Stimulated activated CD4-positive, alpha-beta T cell treated with anti-CD3 and anti-CD28 coated beads, TNF-alpha, amount 100 ng/mL, for 48 hours (primary cell): Measurements from ENCODE around the gene PRKCQ.

Source experiments
- DNase-seq, 3 donors: peaks; one replicate each; pipeline ENCODE4 v3.0.0-alpha.2; 2020; ENCODE audit warnings: low read depth in 3 of 3

Gene PRKCQ

DNA sequence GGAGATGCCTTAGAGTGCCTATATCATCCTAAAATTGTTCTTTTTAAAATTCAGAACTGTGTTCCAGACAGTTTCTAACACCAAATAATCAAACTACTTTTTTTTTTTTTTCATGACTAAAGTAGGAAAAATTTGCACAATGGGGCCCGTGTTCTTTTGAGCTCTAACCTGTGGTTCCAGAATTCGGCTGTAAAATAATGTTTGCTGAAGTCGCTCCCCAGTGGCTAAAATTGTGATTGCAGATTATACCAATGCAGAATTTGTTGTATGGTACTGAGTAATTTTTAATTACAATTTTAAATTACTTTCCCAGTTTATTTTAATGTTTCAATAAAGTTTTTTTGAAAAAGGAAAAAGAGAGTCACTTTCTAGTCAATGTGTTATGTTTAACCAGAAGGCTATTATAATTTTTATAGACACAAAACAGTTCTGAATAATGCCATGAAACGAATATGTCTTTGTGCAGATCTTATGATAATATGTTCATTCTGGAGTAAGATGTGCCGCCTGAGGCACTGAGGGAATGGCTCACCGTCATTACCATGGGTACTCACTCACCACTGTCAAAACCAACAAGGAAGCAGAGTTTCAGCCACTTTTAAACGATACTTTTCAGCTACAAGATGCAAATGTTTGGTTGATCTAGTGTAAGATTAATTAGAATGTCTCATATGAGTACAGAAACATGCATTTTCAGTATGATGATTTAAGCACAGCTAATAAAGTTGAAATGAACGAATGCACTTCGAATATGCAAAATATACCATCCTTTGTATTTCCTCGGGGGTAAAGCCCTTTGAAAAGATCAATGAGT, 173.6 kb downstream of the PRKCQ start:
- DNase-seq: no peak

DNA sequence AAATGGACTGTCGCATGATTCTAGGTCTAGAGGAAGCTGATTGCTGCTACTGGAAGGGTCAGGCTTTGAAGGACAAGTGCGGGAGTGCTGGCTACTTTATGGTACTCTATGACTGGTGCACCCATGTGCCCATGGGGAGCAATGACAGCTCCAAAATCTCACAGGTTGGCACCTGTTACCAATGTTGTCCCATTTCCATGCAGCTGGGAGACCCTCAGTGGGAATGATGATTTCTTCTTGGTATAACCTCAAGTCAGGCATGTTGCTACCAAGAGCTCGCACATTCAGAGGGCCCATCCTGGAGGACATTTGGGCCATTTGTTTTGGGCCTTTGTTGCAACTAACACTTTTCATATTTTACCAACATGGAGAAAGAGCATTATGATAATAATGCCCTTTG, 174.4 kb downstream of the PRKCQ start:
- DNase-seq: no peak

DNA sequence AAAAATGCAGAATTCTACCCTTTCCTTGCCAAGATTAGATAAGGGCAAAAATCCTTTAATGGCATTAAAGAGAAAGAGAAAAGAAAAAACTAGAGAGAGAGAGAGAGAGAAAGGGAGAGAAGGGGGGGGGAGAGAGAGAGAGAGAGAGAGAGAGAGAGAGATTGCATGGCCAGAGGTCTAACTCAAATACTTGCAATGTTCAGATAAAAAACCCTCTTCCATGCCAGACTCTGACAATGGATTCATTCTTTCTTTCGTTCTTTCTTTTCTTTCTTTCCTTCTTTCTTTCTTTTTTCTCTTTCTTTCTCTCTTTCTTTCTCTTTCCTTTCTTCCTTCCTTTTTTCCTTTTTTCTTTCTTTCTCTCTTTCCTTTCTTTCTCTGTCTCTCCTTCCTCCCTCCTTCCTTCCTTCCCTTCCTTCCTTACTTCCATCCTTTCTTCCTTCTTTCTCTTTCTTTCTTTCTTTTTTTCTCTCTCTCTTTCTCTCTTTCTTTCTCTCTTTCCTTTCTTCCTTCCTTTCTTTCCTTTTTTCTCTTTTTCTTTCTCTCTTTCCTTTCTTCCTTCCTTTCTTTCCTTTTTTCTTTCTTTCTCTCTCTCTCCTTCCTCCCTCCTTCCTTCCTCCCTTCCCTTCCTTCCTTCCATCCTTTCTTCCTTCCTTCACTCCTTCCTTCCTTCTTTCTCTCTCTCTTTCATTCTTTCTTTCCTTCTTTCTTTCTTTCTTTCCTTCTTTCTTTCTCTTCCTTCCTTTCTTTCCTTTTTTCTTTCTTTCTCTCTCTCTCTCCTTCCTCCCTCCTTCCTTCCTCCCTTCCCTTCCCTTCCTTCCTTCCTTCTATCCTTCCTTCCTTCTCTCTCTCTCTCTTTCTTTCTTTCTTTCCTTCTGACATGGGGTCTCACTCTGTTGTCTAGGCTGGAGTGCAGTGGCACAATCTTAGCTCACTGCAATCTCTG, 175.7 kb downstream of the PRKCQ start:
- no peak for DNase-seq

DNA sequence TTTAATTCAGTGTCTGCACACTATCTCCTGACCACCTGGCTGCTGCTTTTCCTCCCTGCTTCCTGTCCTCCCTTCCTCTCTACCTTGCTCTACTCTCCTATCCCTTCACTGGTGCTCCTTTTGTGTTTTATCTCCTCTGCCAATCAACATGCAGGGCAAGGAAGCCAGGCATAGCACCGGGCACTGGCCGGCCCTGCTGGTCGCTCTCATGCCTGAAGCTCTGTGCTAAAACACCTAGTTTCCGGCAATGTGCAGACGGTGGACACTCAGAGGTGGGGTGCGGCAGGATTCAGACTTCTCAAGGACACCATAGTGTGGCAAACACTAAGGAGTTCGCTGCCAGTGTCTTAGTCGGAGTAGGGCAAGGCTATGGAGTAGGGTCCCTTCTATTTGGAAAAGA, 177.1 kb downstream of the PRKCQ start:
- no peak for DNase-seq

DNA sequence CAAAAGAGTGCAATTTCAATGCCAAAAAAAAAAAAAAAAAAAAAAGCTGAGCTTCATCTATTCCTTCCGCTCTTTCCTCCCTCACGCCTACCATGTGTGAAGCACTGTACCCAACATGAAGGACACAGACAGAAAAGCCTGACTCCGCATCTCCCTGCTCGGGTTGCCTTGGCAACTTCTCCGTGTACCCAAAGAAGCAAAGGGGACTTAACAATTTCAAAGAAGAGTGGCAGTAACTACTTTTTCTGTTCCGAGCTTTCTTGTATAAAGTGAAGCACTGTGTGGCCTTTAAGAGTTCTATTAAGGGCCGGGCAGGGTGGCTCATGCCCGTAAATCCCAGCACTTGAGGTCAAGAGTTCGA, 177.7 kb downstream of the PRKCQ start:
- DNase-seq: no peak

DNA sequence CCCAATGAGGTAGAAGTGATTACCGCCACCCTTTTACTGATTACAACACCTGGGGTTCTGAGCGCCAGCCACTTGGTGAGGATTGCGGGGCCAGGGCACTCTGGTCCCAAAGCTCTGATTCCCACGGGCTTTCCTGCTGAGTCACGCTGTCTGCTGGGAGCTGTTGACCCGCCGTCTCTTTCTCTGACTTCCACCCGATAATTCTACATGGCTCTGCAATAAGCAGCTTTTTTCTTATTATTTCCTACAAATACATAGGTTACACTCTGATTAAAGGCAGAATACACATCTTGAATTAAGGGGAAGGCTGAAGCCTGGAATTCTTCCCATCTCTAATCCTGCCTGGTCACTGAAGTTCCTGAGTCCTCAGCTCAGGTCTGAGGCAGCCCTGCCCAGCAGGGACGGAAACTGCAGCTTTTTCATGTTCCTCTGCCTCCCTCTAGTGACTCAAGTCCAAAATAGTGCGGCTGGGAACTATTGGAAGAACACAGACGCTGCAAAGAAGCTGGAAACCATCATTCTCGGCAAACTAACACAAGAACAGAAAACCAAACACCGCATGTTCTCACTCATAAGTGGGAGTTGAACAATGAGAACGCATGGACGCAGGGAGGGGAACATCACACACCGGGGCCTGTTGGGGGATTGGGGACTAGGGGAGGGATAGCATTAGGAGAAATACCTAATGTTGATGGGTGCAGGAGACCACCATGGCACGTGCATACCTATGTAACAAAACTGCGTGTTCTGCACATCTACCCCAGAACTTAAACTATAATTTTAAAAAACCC, 178.3 kb downstream of the PRKCQ start:
- DNase-seq: peak in 1 of 3 donors; percentile 44

DNA sequence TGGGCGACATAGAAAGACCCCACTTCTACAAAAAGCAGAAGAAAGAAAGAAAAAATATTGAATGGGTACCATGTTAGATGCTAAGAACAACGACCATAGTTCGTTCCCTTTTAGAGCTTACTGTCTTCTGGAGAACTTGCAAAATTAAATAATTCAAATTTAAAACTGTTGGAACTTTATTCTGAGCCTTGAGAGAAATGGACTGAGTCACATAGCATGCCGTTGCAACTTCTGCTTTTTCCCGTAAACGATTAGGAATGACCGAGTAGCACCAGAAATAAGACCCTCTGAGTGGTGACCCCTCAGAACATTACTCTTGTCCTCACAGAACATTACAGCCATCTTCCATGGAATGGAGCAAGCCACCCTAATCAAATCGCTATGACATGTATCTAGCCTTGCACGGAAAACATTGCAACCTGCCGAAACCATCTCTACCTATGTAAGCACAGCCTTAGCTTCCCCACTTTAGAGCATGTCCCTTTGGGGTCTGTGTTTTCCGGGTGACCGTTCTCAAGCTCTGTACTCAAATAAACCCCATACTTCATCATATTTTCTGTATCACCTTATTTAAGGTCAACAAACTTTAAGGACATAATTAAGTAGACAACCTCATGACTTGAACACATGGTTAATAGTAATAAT, 179.1 kb downstream of the PRKCQ start:
- DNase-seq: no peak

DNA sequence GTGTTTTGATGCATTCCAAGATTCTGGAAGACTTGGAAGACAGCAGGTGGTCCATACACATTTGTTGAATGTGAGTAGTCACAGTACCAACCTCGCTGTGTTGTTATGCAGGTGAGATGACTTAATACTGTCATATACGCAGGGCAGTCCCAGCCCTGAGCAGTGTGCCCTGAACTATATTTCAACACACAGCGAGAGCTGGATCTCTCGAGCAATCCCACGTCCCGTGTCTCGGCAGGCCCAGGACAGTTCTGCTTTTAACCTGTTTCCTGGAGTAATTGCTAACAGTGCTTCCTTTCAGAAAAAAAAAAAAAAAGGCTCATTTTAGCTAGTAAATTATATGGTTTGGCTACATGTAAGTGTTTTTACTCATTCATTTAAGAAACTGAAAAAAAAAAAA, 179.7 kb downstream of the PRKCQ start:
- DNase-seq: no peak

DNA sequence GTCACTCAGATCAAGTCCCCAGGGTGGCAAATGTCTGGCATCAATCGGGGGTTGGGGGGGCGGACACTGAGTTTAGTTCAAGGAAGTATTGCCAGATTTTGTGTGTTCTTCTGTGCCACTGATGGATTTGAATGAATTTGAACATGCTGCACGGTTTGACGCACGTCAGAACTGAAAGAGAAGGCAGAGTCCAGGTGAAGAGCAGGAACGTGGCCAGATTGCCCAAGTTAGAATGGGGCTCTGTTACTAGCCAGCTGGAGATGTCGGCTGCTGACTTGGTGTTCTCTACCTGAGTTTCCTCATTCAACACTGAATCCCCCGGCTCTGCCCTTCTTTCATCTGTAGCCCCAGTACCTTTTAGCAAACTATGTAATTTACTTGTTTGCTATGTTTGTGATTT, 180.2 kb downstream of the PRKCQ start:
- no peak for DNase-seq

DNA sequence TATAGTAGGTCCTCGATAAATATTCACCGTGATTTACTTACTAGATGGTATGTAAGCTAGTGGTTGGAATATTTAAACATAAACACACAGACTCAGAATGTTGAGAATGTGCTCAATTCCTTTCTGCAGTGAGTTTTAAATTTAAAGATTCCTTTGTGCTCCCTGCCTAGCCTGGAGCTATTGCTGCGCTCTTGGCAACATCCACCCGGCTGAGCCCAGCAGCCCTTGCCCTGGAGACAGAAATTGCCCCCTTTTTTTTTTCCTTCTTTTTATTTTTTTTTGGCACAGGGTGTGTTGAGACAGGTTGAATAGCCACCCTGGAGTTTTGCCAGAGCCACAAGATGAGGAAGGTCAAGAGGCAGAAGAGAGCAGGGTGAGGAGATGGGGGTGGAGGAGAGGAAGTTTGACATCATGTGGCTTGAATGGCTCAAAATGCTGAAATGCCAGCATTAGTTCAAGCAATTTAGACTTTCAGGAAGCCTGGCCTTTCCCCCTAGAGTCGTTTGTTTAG, 180.8 kb downstream of the PRKCQ start:
- no peak for DNase-seq

DNA sequence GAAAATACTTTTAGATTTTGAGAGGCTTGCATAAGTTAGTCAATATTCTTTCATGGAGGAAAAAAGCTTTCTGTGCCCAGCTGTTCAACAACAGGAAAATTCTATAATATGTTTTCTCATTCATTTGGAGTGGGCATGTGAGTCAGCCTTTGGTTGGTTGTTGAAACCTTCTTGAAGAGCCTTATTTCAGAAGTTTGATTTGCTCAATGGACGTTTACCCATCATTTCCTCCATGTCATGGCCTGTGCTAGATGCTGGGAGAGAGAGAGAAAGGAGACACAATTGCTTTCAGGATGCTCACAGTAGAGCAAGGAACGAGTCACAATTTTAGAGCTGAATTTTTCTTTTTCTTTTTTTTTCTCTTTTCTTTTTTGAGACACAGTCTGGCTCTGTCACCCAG, 181.7 kb downstream of the PRKCQ start:
- DNase-seq: no peak

DNA sequence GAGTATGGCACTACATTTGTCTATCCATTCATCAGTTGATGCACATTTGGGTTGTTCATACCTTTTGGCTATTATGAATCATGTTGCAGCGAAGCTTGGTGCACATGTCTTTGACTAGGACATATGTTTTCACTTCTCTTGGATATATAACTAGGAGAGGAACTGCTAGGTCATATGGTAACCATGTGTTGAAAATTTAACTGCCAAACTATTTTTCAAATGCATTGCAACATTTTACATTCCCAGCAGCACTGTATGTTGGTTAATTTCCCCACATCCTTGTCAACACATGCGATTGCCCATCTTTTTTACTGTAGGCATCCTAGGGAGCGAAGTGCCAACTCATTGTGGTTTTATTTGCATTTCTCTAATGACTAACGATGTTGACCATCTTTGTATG, 183.4 kb downstream of the PRKCQ start:
- DNase-seq: no peak

DNA sequence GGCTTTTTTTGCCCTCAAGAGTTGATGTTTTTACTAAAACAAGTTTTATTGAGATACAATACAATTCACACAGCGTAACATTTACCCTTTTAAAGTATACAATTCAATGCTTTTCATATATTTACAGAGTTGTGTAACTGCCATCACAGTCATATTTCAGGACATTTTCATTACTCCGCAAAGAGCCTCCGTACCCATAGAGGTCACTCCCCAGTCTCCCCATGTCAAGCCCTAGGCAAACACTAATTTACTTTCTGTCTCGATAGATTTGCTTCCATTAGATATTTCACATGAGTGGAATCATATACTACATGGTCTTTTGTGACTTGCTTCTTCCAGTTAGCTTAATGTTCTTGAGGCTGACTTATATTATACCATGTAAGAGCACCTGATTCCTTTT, 183.8 kb downstream of the PRKCQ start:
- no peak for DNase-seq

DNA sequence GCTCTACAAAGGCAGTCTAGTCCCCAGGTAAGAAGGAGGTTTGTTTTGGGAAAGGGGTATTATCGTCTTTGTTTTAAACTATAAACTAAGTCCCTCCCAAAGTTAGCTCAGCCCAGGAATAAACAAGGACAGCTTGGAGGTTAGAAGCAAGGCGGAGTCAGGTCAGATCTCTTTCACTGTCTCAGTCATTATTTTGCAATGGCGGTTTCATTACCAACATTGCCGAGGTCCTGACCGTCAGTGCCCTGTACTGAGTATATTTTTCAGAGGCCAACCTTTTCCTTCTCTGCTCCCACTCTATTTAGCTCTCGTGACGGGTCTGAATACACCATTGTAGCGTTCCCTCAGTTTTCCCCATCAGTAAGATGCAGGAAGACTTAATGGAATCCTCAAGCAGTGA, 184.5 kb downstream of the PRKCQ start:
- no peak for DNase-seq

DNA sequence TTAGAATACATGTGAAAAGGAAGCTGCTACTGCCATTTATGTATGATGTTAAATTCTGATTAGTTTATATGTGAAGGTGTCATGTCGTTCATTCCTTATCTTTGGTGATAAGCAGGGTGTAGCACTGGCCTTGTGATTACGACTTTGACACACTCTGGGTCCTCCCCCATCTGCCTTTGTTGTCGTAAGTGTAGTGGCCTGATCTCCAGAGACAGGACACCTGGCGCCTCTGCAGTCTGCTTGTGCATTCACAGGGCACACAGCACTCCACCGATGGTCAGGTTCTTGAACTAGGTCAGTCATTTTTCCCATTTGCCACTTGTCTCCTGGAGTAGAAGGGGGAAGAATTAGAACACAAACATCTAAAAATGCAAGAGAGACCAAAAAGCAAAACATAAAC, 186.0 kb downstream of the PRKCQ start:
- DNase-seq: no peak

DNA sequence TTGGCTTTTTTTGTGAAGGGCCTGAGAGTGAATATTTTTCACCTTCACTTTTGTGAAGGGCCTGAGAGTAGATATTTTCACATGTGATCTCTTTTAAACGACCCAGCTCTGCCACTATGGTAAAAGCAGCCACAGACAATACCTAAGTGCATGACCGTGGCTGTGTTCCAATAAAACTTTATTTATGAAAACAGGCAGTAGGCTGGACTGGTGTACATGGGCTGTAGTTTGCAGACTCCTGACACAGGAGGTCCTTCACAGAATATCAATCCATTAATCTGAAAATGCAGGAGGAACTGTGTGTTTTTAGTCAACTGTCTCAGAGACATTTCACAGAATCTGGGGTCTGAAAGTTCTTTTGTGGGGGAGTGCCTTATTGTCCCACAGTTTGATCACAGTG, 186.9 kb downstream of the PRKCQ start:
- DNase-seq: no peak

DNA sequence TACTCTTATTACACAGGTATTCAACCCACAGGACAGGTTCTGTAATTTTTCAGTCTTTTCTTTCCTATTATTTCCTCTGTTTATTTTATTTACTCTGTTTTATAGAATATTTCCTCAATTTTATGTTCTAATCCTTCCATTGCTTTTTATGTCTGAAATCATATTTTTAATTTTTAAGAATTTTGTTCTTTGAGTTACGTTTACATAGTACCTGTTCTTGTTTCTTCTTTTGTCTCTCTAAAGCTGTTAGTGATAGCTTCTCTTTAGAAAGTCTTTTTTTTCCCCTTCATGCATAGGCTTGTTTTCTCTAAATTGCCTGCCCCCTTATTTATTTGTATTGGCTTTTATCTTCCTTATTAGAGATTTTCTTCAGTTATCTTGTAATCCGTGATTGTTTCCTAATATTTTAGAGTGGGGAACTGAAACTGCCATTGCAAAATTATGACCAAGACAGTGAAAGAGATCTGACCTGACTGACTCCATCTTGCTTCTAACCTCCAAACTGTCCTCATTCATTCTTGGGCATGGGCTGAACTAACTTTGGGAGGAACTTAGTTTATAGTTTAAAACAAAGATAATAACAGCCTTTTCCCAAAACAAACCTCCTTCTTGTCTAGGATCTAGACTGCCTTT, 189.7 kb downstream of the PRKCQ start:
- no peak for DNase-seq

DNA sequence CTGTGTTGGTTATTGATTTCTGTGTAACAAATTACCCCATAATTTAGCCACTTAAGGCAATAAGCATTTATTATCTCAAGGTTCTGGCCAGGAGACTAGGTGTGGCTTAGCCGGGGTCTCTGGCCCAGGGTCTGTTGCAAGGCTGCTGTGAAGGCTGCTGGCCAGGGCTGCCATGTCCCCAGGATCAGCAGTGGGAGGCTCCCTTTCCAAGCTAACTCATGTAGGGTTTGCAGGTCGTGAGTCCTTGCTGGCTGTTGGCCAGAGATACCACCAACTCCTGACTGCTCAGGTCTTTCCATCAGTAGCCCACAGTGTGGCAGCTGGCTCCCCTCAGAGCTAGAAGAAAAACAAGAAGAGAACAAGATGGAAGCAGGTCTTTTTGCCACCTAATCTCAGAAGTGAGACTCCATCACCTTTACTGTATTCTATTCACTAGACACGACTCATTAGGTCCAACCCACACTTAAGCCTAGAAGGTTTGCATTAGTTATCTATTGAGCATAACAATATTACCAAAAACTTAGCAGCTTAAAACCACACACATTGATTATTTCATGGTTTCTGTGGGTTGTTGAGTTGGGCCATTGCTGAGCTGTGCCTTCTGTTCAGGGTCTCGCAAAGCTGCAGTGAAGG, 191.7 kb downstream of the PRKCQ start:
- DNase-seq: no peak

DNA sequence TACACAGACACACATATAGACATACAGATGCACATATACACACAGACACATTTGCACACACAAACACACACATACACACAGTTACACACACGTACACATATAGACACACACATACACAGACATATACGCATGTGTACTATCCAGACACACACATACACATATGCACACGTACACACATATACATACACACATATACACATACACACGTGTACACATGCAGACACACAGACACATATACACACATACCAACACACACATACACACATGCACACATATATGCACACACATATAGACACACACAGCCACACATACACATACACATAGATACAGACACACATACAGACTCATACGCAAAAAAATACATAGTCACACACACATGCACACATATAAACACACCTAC, 193.1 kb downstream of the PRKCQ start:
- DNase-seq: no peak

DNA sequence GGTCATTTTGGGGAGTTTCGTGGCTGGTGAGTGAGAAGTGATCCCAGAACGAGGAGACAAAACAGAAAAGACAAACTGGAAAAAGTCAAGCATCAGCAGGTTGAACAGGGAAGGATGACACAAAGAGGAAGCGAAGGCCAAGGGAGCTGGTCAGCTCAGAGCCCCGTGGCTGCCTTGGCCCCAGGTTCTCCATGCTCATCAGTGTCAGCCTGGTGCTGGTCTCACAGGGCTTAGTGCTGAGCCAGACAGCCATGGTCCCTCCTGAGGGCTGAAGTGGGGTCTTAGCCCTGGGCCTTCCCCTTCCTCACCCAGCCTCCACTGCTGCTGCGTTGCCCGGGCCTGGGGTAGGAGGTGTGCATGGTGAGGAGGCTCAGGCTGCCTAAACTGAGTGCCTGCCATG, 193.7 kb downstream of the PRKCQ start:
- no peak for DNase-seq

DNA sequence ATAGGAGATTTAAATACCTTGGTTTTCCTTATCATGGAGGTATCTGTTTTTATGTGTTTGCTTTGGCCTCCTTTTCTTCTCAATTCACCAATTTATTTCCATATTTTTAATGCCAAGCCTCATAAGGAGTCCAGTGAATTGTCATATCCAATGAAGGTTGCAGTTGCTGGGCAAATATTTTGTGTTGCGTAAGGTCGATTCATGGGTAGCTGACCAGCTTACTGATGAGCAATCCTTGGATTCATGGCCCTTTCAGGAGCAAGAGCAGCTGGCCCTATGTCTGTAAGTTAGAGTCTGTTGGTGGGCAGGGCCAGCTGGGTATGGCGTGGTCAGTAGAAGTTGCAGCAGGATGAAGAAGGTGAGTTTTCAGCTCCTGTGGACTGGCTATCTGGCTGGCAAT, 194.4 kb downstream of the PRKCQ start:
- no peak for DNase-seq
